ENCODE results near the gene CCDC107.
"Not testable (repeated sequence)": the region's sequence is repeated elsewhere in the genome, so short reads cannot be mapped to it uniquely, and the experiment has no call there.

DNA sequence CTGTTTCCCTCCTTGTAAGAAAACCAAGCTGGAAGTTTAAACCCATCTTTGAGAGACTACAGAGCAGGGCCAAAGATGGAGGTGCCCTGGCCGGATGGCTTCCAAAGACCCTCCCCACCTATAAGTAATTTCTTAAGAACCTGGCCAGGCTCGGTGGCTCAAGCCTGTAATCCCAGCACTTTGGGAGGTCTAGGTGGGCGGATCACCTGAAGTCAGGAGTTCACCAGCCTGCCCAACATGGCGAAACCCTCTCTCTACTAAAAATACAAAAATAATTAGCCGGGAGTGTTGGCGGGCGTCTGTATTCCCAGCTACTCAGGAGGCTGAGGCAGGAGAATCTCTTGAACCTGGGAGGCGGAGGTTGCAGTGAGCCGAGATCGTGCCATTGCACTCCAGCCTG is 12.4 kb upstream of the CCDC107 start:
- TF ChIP-seq POLR2A (IDR thresholded peaks at IDR 0.05) = not testable (repeated sequence)
- TF ChIP-seq, protein P1, sequence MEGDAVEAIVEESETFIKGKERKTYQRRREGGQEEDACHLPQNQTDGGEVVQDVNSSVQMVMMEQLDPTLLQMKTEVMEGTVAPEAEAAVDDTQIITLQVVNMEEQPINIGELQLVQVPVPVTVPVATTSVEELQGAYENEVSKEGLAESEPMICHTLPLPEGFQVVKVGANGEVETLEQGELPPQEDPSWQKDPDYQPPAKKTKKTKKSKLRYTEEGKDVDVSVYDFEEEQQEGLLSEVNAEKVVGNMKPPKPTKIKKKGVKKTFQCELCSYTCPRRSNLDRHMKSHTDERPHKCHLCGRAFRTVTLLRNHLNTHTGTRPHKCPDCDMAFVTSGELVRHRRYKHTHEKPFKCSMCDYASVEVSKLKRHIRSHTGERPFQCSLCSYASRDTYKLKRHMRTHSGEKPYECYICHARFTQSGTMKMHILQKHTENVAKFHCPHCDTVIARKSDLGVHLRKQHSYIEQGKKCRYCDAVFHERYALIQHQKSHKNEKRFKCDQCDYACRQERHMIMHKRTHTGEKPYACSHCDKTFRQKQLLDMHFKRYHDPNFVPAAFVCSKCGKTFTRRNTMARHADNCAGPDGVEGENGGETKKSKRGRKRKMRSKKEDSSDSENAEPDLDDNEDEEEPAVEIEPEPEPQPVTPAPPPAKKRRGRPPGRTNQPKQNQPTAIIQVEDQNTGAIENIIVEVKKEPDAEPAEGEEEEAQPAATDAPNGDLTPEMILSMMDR (IDR thresholded peaks at IDR 0.05) = not testable (repeated sequence)

Measured in suprapubic skin (tissue), 3 donors.